Astrocyte (in vitro differentiated cells and primary cell): ENCODE data around the gene CDH13. TPM values are rescaled to one million over a fixed set of nuclear protein-coding genes. Genes with fewer than 3 reads are reported as not detected.

Experiments
- DNase-seq: peaks from one replicate; pipeline ENCODE4 v3.0.0-alpha.2; 2010; ENCODE audit warnings: low read depth
- FAIRE-seq: peaks from 2 replicates; lab custom pipeline; 2011; peaks lifted over from hg19 to GRCh38; lab: Jason Lieb, UNC
- H2AFZ ChIP-seq: 2 replicates; pipeline ENCODE4 v1.6.0; 2012; ENCODE audit warnings: low read depth, low read length, inconsistent platforms
- H3K27ac ChIP-seq: 2 replicates; pipeline ENCODE4 v1.5.1; 2011; ENCODE audit warnings: low read depth, low read length, inconsistent platforms
- H3K27me3 ChIP-seq: 2 replicates; pipeline ENCODE4 v1.6.0; 2011; ENCODE audit warnings: low read length, inconsistent platforms; ENCODE audit not compliant: insufficient read depth
- H3K36me3 ChIP-seq: 2 replicates; pipeline ENCODE4 v1.5.1; 2011; ENCODE audit warnings: low read length, inconsistent platforms; ENCODE audit not compliant: insufficient read depth
- H3K4me1 ChIP-seq: 2 replicates; pipeline ENCODE4 v1.5.1; 2011; ENCODE audit warnings: low read length, inconsistent platforms; ENCODE audit not compliant: insufficient read depth
- H3K4me2 ChIP-seq: 2 replicates; pipeline ENCODE4 v1.6.0; 2012; ENCODE audit warnings: low read length, inconsistent platforms
- H3K4me3 ChIP-seq: 2 replicates; pipeline ENCODE4 v1.5.1; 2011; ENCODE audit warnings: low read depth, mild to moderate bottlenecking, low read length, inconsistent platforms; ENCODE audit not compliant: insufficient read depth
- H3K79me2 ChIP-seq: 2 replicates; pipeline ENCODE4 v1.6.0; 2012; ENCODE audit warnings: mild to moderate bottlenecking, low read length, inconsistent platforms; ENCODE audit not compliant: insufficient read depth
- H3K9ac ChIP-seq: 2 replicates; pipeline ENCODE4 v1.6.0; 2012; ENCODE audit warnings: mild to moderate bottlenecking, low read length, inconsistent platforms
- H3K9me3 ChIP-seq: 2 replicates; pipeline ENCODE4 v1.5.1; 2012; ENCODE audit warnings: low read depth, mild to moderate bottlenecking, low read length, inconsistent platforms; ENCODE audit not compliant: insufficient read depth
- H4K20me1 ChIP-seq: 2 replicates; pipeline ENCODE4 v1.6.0; 2012; ENCODE audit warnings: low read length, inconsistent platforms; ENCODE audit not compliant: insufficient read depth
- H3K27ac Mint-ChIP-seq: one replicate; pipeline ENCODE4 v1.8.0; 2021; ENCODE audit warnings: mild to moderate bottlenecking, mixed read lengths; ENCODE audit not compliant: unreplicated experiment
- H3K27me3 Mint-ChIP-seq: one replicate; pipeline ENCODE4 v1.8.0; 2021; ENCODE audit warnings: low read depth, mixed read lengths; ENCODE audit not compliant: unreplicated experiment
- H3K36me3 Mint-ChIP-seq: one replicate; pipeline ENCODE4 v1.8.0; 2021; ENCODE audit warnings: low read depth, mixed read lengths; ENCODE audit not compliant: unreplicated experiment
- H3K4me1 Mint-ChIP-seq: one replicate; pipeline ENCODE4 v1.8.0; 2021; ENCODE audit warnings: low read depth, mixed read lengths; ENCODE audit not compliant: unreplicated experiment
- H3K4me3 Mint-ChIP-seq: one replicate; pipeline ENCODE4 v1.8.0; 2021; ENCODE audit warnings: mild to moderate bottlenecking, moderate library complexity, mixed read lengths; ENCODE audit not compliant: unreplicated experiment
- H3K9me3 Mint-ChIP-seq: one replicate; pipeline ENCODE4 v1.8.0; 2021; ENCODE audit warnings: mild to moderate bottlenecking, mixed read lengths; ENCODE audit not compliant: unreplicated experiment
- EZH2 ChIP-seq: IDR thresholded peaks from 2 replicates; pipeline ENCODE4 v1.6.1; 2012; ENCODE audit warnings: mild to moderate bottlenecking, low read length, inconsistent platforms; ENCODE audit not compliant: insufficient read depth
- total RNA-seq: library from RNA; stranded (reverse); gene quantifications from 2 replicates; pipeline ENCODE4 v1.2.1, GENCODE V29; 2021
- TF ChIP-seq, protein P1 (sequence below): IDR thresholded peaks from 2 replicates; pipeline ENCODE4 v1.5.1; 2011; ENCODE audit warnings: low read depth, mild to moderate bottlenecking, inconsistent platforms, low read length, moderate library complexity; ENCODE audit not compliant: insufficient read depth

CDH13 gene
- total RNA-seq, 1 donor from 2014 or later, result 41.7 TPM

DNA sequence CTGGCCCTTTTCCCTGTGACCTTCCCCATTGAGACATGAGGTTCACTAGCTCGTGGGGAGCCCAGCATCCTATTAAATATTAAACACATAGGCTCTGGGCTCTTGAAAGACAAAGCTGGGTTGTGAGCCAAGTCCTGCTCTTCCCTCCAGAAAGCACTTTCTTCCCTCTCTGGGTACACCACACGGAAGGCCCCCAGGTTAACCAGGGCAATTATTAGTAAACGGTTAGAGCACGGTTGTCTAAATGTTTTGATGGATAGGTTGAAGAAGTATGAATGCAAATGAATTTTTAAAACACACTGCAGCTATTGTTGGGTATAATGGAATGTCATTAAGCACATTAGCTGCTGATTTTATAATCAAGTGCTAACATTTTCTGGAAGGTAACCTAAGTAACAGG, 32.7 kb upstream of the CDH13 start:
- peaks cover 8% of the 10 kb centered on the region for H3K9me3 Mint-ChIP-seq
- no peak overlapping the region for H3K9ac ChIP-seq
- FAIRE-seq (no peak), DNase-seq (no peak)
- no peaks in the 10 kb centered on the region for H3K79me2 ChIP-seq
- no peaks in the 10 kb centered on the region for H3K27me3 ChIP-seq
- H3K27ac Mint-ChIP-seq, result no peak overlapping the region
- TF ChIP-seq, protein P1, sequence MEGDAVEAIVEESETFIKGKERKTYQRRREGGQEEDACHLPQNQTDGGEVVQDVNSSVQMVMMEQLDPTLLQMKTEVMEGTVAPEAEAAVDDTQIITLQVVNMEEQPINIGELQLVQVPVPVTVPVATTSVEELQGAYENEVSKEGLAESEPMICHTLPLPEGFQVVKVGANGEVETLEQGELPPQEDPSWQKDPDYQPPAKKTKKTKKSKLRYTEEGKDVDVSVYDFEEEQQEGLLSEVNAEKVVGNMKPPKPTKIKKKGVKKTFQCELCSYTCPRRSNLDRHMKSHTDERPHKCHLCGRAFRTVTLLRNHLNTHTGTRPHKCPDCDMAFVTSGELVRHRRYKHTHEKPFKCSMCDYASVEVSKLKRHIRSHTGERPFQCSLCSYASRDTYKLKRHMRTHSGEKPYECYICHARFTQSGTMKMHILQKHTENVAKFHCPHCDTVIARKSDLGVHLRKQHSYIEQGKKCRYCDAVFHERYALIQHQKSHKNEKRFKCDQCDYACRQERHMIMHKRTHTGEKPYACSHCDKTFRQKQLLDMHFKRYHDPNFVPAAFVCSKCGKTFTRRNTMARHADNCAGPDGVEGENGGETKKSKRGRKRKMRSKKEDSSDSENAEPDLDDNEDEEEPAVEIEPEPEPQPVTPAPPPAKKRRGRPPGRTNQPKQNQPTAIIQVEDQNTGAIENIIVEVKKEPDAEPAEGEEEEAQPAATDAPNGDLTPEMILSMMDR, result no peak
- TF ChIP-seq EZH2, result no peak
- H3K4me1 Mint-ChIP-seq, result no peaks in the 10 kb centered on the region
- no peak overlapping the region for H3K4me3 ChIP-seq
- no peaks in the 10 kb centered on the region for H3K36me3 Mint-ChIP-seq
- H2AFZ ChIP-seq, result no peak overlapping the region
- H3K9me3 ChIP-seq, result no peaks in the 10 kb centered on the region
- H3K4me3 Mint-ChIP-seq, result no peak overlapping the region
- no peak overlapping the region for H3K27ac ChIP-seq
- no peaks in the 10 kb centered on the region for H3K4me1 ChIP-seq
- peaks cover 26% of the 10 kb centered on the region for H3K27me3 Mint-ChIP-seq
- H3K36me3 ChIP-seq, result no peaks in the 10 kb centered on the region
- H3K4me2 ChIP-seq, result no peak overlapping the region
- no peaks in the 10 kb centered on the region for H4K20me1 ChIP-seq

DNA sequence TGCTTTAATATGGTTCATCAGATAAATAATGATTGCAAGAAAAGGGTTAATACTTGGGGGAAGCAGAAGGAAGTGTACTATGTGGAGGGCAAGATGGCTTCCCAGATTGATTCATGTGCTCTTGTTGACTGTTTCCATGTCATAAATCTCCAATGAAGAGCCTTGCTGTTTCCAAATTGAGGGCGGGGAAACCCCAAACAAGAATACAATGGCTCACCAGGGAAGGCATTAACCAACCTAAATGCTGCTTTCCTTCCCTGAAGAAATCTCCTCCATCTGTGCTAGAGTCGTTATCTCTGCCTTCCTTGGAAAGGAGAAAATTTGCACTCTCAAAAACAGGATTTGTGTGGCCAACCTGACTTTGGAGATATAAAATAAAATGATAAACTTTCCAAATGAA, 28.0 kb upstream of the CDH13 start:
- H3K36me3 ChIP-seq, result no peaks in the 10 kb centered on the region
- peaks cover 10% of the 10 kb centered on the region for H3K27me3 Mint-ChIP-seq
- H3K4me2 ChIP-seq, result no peak overlapping the region
- H3K36me3 Mint-ChIP-seq, result no peaks in the 10 kb centered on the region
- no peak overlapping the region for H2AFZ ChIP-seq
- H3K27ac Mint-ChIP-seq, result no peak overlapping the region
- no peak overlapping the region for H3K4me3 Mint-ChIP-seq
- no peak for FAIRE-seq
- H3K9ac ChIP-seq, result no peak overlapping the region
- H3K27ac ChIP-seq, result no peak overlapping the region
- no peaks in the 10 kb centered on the region for H3K27me3 ChIP-seq
- no peaks in the 10 kb centered on the region for H3K79me2 ChIP-seq
- DNase-seq, result no peak
- no peak for TF ChIP-seq EZH2
- TF ChIP-seq, protein P1, result no peak
- no peaks in the 10 kb centered on the region for H3K9me3 ChIP-seq
- no peaks in the 10 kb centered on the region for H4K20me1 ChIP-seq
- H3K4me1 ChIP-seq, result no peaks in the 10 kb centered on the region
- peaks cover 10% of the 10 kb centered on the region for H3K9me3 Mint-ChIP-seq
- H3K4me3 ChIP-seq, result no peak overlapping the region
- H3K4me1 Mint-ChIP-seq, result no peaks in the 10 kb centered on the region

DNA sequence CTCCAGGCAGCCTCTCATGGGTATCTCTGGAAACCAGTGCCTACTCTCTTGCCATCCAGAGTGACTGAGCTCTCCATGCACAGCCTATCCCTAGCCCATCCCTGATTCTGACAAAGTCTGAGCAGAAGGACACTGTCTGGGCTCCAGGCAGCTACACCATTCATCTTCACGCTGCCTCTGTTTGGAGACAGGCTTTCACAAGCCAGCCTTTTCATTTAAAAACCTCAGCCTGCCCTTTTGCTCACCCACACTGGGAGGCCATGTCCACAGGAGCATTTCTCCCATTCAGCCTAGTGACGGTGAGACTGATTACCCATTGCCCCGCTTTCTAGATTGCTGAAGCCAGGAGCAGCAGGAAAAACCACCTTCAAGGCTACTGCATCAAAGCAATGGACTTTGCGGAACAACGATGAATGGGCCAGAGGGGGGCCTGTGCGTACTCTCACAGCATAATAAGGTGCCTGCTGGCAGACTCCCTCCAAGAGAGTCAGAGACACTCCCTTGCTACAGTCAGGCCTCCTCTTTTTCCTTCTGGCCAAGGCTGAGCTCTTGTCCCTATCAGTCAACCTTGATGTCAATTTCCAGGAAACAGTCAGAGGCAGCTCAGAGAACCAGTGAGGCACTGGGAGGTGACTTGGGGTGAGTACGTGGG, 24.7 kb upstream of the CDH13 start:
- TF ChIP-seq EZH2, result no peak
- TF ChIP-seq, protein P1, result no peak
- Histone ChIP-seq H3K79me2 (no peaks in the 10 kb centered on the region), H3K4me3 (no peak overlapping the region), H3K9me3 (no peaks in the 10 kb centered on the region), H3K4me2 (no peak overlapping the region), H2AFZ (no peak overlapping the region), H3K4me1 (no peaks in the 10 kb centered on the region), H3K9ac (no peak overlapping the region), H3K27me3 (no peaks in the 10 kb centered on the region), H4K20me1 (no peaks in the 10 kb centered on the region), H3K27ac (no peak overlapping the region), H3K36me3 (no peaks in the 10 kb centered on the region)
- no peak for DNase-seq
- Mint-ChIP-seq H3K4me3 (no peak overlapping the region), H3K27me3 (peaks cover 6% of the 10 kb centered on the region), H3K4me1 (peaks cover 3% of the 10 kb centered on the region), H3K27ac (no peak overlapping the region), H3K36me3 (no peaks in the 10 kb centered on the region), H3K9me3 (peaks cover 10% of the 10 kb centered on the region)
- no peak for FAIRE-seq
